Measurements from ENCODE around the gene ALDH3B1.

Gene ALDH3B1

DNA sequence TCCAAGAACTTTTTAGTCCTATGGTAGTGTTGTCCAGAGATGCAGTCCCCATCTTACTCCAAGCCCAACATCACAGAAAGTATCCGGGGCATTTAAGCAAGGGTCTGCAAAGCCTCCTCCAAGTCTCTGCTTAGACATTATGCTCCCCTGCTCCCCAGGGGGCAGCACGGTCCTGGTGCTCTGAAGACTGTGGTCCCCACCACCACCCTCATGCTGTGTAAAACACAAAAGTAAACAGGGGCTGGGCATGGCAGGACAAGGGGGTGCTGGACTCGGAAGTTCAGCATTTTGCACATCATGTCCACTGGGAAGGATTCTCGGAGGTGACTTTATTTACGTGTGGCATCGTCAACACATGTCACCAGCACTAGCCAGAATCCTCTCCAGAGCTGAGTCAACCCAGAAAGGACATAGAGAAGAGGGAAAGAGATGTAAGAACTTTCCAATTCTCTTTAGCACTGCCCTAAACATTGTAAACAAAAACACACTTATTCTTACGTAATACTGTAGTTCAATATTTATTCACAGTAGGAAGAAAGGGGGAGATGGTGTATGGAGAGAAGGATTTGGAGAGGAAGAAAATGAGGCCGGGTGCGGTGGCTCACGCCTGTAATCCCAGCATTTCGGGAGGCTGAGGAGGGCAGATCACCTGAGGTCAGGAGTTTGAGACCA lies 66.4 kb downstream of the ALDH3B1 start:
- no peak for DNase-seq

DNA sequence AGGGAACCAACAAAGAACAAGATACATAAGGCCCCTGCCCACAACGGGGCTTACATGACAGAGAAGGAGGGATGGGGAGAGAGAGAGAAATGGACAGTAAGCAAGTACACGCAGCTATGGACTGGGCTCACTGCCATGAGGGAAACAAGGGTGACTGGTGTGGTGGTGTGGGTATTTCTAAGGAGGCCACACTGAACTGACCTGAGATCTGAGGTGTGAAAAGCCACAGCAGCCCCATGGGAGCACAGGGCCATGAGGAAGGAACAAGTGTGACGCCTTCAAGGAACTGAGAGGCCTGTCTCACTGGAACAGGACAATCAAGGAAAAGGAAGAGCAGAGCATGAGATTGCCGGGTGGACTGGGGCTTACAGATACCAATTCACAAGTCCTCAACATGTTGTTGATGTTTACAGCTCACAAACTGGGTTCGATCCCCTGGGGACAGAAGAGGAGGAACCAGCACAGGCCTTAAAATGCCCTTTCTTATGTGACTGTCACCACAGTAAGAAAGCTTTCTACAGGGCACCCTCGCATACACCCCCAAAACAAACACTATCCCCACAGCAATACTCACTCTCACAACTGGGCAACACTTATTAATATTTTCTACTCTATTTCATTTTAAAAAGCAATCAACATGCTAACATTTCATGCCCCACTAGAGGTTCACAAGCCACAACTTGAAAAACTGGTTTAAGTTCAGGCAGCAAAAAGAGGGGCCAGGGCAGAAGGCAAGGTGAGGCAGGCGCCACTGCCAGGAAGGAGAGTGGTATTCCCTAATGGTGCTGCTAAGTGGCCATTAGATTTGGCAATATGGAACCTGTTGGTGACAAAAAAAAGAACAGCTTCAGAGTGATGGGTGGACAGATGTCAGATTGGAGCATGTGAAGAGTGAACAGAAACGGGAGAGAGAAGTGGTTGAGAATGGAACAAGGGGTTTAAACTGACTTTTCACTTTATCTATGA lies 67.8 kb downstream of the ALDH3B1 start:
- no peak for DNase-seq

All from NCI-H1092 treated with DMSO at 0.1 percent for 48 hours (cell line).